CD4-positive, CD25-positive, alpha-beta regulatory T cell (primary cell): ENCODE results near the gene NAV2. TPM values are rescaled to one million over a fixed set of nuclear protein-coding genes. Genes with fewer than 3 reads are reported as not detected.

Experiments
- ATAC-seq, 2 donors: fragments of 150-1000 bp; cut with Tn5 transposase; one replicate each; pipeline ENCODE4 v1.10.0; 2021; ENCODE audit warnings: low read depth in 2 of 2, moderate number of reproducible peaks in 2 of 2, moderate library complexity in 1 of 2
- DNase-seq, 3 donors: peaks; one replicate each; pipeline versions ENCODE4 v3.0.0 to v3.0.0-alpha.2; 2012 to 2022; ENCODE audit warnings: mixed read lengths in 1 of 3
- H3K27ac ChIP-seq: one replicate; pipeline ENCODE4 v1.7.0; 2013; ENCODE audit warnings: mild to moderate bottlenecking, low read length; ENCODE audit not compliant: insufficient read depth, poor library complexity, severe bottlenecking
- H3K27me3 ChIP-seq: one replicate; pipeline ENCODE4 v1.7.0; 2013; ENCODE audit warnings: low read length; ENCODE audit not compliant: control insufficient read depth, insufficient read depth
- H3K36me3 ChIP-seq: one replicate; pipeline ENCODE4 v1.7.0; 2013; ENCODE audit warnings: mild to moderate bottlenecking, low read length, moderate library complexity; ENCODE audit not compliant: control insufficient read depth, insufficient read depth
- H3K4me1 ChIP-seq: 2 replicates; pipeline ENCODE4 v1.7.0; 2013; ENCODE audit warnings: mild to moderate bottlenecking, low read length; ENCODE audit not compliant: insufficient read depth, control insufficient read depth, poor library complexity, severe bottlenecking
- H3K4me3 ChIP-seq: one replicate; pipeline ENCODE4 v1.7.0; 2013; ENCODE audit warnings: low read depth, mild to moderate bottlenecking, low read length, moderate library complexity
- H3K9me3 ChIP-seq, 2 experiments: 1 replicate in 1 of 2; 2 replicates in 1 of 2; pipeline ENCODE4 v1.7.0; 2013; ENCODE audit warnings: low read length in 2 of 2, mild to moderate bottlenecking in 1 of 2, moderate library complexity in 1 of 2; ENCODE audit not compliant: control insufficient read depth in 2 of 2
- H3K27ac Mint-ChIP-seq, 3 donors: one replicate each; pipeline ENCODE4 v1.8.0; 2020 to 2022; ENCODE audit warnings: mild to moderate bottlenecking in 3 of 3, mixed read lengths in 3 of 3, moderate library complexity in 2 of 3
- H3K27me3 Mint-ChIP-seq: one replicate; pipeline ENCODE4 v1.8.0; 2022; ENCODE audit warnings: mild to moderate bottlenecking, mixed read lengths
- H3K36me3 Mint-ChIP-seq: one replicate; pipeline ENCODE4 v1.8.0; 2020; ENCODE audit warnings: mixed read lengths
- H3K4me1 Mint-ChIP-seq, 4 donors: one replicate each; pipeline ENCODE4 v1.8.0; 2020 to 2022; ENCODE audit warnings: mixed read lengths in 4 of 4, mild to moderate bottlenecking in 1 of 4
- H3K4me3 Mint-ChIP-seq, 4 donors: one replicate each; pipeline ENCODE4 v1.8.0; 2020 to 2022; ENCODE audit warnings: mild to moderate bottlenecking in 4 of 4, mixed read lengths in 4 of 4, moderate library complexity in 3 of 4
- H3K9me3 Mint-ChIP-seq, 7 donors: one replicate each; pipeline ENCODE4 v1.8.0; 2020 to 2022; ENCODE audit warnings: mixed read lengths in 7 of 7, mild to moderate bottlenecking in 3 of 7, moderate library complexity in 2 of 7
- polyA plus RNA-seq, 4 donors: library from polyadenylated mRNA; unstranded; fragments of 300-500 nt; fragmentation: Illumina TruSeq; gene quantifications; one replicate each; pipeline ENCODE4 v1.2.3, GENCODE V29; 2021
- total RNA-seq: library from RNA; stranded (reverse); gene quantifications from one replicate; pipeline ENCODE4 v1.2.3, GENCODE V29; 2022

The NAV2 gene
- total and polyA plus RNA-seq, 5 donors from 2014 or later: 0.14 to 0.59 (median 0.36) TPM; not detected in 2

DNA sequence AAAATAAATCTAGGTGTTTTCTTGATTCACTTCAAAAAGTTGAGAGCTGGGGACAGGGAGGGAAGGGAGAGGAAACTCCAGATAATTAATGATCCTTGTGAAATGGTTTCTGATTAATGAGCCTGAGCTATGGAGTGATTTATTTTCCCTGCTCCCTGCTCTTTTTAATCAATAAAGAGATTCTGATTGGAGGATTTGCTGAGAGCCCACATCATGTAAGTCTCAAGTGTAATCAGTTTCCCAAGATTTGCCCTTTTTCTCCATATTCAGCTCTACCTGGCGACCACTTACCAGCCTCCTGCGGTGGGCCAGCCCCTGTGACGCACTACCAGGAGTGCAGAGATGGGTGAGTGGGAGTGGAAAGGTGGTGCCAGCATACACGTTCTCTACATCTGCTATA is 114.0 kb downstream of the NAV2 start:
- no peak overlapping the region for H3K27ac ChIP-seq
- H3K4me1 Mint-ChIP-seq: peaks cover 0 to 4% (median 0%) of the 10 kb centered on the region in 4 donors
- DNase-seq (no peak), ATAC-seq (no peak)
- no peaks in the 10 kb centered on the region for H3K36me3 Mint-ChIP-seq
- no peaks in the 10 kb centered on the region for H3K27me3 ChIP-seq
- H3K36me3 ChIP-seq: no peaks in the 10 kb centered on the region
- H3K4me1 ChIP-seq: no peaks in the 10 kb centered on the region
- H3K27me3 Mint-ChIP-seq: no peaks in the 10 kb centered on the region
- no peaks in the 10 kb centered on the region for H3K9me3 ChIP-seq
- no peak overlapping the region for H3K4me3 Mint-ChIP-seq
- H3K4me3 ChIP-seq: no peak overlapping the region
- no peaks in the 10 kb centered on the region for H3K9me3 Mint-ChIP-seq
- no peak overlapping the region for H3K27ac Mint-ChIP-seq

DNA sequence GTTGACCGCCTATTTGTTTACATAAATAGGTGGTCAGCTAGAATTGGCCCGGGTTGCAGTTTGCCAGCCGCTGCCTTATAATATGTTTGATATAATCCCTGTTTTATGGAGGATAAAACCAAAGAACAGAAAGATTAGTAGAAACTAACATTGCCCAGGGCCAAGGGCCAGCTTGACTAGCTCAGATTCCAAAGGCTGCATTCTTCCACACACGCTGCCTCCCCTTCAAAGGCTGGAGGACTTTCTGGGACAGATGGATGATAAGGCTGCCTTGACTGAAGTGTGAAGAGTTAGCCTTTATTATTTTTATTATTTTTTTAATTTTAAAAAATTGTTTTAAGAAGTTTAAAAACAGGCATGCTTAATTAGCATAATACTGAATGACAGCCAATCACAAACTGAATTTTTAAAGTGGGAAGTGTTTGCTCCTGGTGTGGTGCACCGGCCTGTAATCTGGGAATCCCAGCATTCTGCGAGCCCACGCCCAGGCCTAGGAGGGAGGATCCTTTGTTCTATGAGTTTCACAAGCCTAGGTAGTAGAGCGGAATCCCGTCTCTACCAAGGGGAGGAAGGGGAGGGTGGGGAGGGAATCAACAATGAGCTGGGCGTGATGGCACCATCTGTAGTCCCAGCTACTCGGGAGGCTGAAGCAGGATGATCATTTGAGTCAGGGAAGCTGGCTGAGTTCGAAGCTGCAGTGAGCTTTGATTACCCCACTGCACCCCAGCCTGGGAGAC is 114.9 kb downstream of the NAV2 start:
- Mint-ChIP-seq H3K4me1 (peaks cover 0 to 4% (median 0%) of the 10 kb centered on the region in 4 donors), H3K9me3 (no peaks in the 10 kb centered on the region), H3K36me3 (no peaks in the 10 kb centered on the region), H3K4me3 (peak overlapping the region in 2 of 4 donors; percentile 28 to 69), H3K27me3 (no peaks in the 10 kb centered on the region), H3K27ac (no peak overlapping the region)
- no peaks in the 10 kb centered on the region for H3K36me3 ChIP-seq
- DNase-seq (no peak), ATAC-seq (no peak)
- no peaks in the 10 kb centered on the region for H3K27me3 ChIP-seq
- no peak overlapping the region for H3K27ac ChIP-seq
- no peaks in the 10 kb centered on the region for H3K4me1 ChIP-seq
- H3K4me3 ChIP-seq: no peak overlapping the region
- no peaks in the 10 kb centered on the region for H3K9me3 ChIP-seq

DNA sequence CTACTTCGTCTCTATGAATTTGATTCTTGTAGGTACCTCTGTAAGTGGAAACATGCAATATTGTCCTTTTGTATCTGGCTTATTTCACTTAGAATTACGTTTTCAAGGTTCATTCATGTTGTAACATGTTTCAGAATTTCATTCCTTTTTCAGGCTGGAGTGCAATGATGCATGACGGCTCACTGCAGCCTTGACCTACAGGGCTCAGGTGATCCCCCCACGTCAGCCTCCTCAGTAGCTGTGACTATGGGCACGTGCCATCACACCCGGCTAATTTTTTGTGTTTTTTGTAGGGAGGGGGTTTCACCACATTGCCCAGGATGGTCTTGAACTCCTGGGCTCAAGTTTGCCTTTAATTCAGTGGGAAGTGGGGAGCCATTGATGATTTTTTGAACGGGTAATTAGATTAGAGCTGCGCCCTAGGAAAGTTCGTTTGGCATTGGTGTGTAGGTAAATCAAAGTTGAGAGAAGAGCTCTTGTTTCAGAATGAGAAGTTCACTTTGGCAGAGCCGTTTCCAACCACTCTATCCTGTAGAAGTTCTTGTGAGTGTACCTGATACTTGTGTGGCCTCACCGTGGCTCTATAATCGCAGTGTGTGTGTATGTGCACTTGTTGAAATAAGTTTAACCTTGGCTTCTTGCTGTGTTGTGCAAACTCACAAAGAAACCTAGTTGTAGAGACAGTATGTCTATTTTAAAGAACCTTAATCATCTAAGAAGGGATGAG is 115.9 kb downstream of the NAV2 start:
- no peak for ATAC-seq
- Mint-ChIP-seq H3K27me3 (no peaks in the 10 kb centered on the region), H3K9me3 (peaks cover 0 to 2% (median 0%) of the 10 kb centered on the region in 7 donors), H3K4me3 (no peak overlapping the region), H3K4me1 (peaks cover 0 to 4% (median 0%) of the 10 kb centered on the region in 4 donors), H3K27ac (no peak overlapping the region), H3K36me3 (no peaks in the 10 kb centered on the region)
- Histone ChIP-seq H3K4me1 (no peaks in the 10 kb centered on the region), H3K4me3 (no peak overlapping the region), H3K36me3 (no peaks in the 10 kb centered on the region), H3K9me3 (no peaks in the 10 kb centered on the region), H3K27me3 (no peaks in the 10 kb centered on the region), H3K27ac (no peak overlapping the region)
- DNase-seq: no peak

DNA sequence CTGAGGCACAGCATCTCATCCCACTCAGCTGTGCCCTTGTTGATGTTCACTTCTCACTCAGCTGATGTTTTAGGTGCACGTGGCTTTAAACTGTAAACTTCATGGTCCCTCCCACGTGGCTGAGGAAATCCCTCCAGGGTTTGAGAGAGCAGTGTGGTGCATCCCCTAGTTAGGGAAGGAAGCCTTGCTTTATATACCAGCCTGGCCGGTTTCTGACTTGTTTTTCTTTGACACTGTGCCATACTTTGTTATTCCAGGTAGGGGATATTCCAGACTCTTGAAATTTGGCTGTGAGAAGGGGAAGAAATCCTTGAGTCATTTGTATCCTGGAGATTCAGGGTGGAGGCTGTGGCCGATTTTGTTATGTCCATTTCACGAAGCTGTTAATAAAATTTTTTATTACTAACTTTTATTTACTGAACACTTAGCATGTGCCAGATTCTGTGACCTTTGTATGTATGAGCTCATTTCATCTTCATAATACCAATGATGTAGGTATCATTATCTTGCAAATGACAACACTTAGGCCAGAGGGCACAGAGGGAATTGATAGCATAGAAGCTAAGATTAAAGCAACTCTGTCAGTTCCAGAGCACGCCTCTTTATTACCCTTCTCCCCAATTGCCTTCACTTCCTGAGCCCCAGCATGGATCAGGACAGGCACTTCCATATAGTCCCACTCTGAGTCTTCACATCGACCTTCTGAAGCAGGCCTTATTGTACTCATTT is 116.6 kb downstream of the NAV2 start:
- H3K27me3 ChIP-seq: no peaks in the 10 kb centered on the region
- no peaks in the 10 kb centered on the region for H3K36me3 ChIP-seq
- no peaks in the 10 kb centered on the region for H3K36me3 Mint-ChIP-seq
- peaks cover 0 to 4% (median 0%) of the 10 kb centered on the region in 4 donors for H3K4me1 Mint-ChIP-seq
- ATAC-seq: no peak
- H3K9me3 Mint-ChIP-seq: peaks cover 0 to 2% (median 0%) of the 10 kb centered on the region in 7 donors
- H3K4me3 ChIP-seq: no peak overlapping the region
- no peak overlapping the region for H3K4me3 Mint-ChIP-seq
- no peak for DNase-seq
- no peaks in the 10 kb centered on the region for H3K9me3 ChIP-seq
- no peak overlapping the region for H3K27ac Mint-ChIP-seq
- H3K27me3 Mint-ChIP-seq: no peaks in the 10 kb centered on the region
- no peak overlapping the region for H3K27ac ChIP-seq
- H3K4me1 ChIP-seq: no peaks in the 10 kb centered on the region

GRCh38 chr11:19832086-19832750 is 119.6 kb downstream of the NAV2 start:
- Mint-ChIP-seq H3K4me3 (no peak overlapping the region), H3K27me3 (no peaks in the 10 kb centered on the region), H3K9me3 (peaks cover 0 to 2% (median 0%) of the 10 kb centered on the region in 7 donors), H3K27ac (no peak overlapping the region), H3K4me1 (peaks cover 0 to 4% (median 0%) of the 10 kb centered on the region in 4 donors), H3K36me3 (no peaks in the 10 kb centered on the region)
- Histone ChIP-seq H3K4me3 (no peak overlapping the region), H3K9me3 (no peaks in the 10 kb centered on the region), H3K27ac (no peak overlapping the region), H3K36me3 (no peaks in the 10 kb centered on the region), H3K27me3 (no peaks in the 10 kb centered on the region), H3K4me1 (no peaks in the 10 kb centered on the region)
- no peak for DNase-seq
- ATAC-seq: no peak

DNA sequence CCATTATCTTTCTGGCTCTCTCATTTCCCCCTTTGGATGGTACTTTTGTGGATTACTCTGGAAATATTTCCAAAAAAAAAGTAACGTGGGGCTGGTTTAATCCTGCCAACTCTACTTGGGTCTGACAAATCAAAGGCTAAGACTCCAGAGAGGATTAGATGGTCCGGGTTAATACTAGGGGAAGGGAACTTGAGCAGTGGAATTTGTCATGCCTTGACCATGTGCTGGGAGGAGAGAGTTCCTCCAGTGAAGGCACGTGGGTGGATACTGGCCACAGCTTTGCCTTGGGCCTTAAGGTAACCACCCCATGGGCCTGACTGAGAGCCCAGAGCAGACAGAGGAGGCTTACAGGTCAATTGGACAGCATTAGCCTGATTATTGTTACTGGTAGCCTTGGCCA is 120.3 kb downstream of the NAV2 start:
- Mint-ChIP-seq H3K4me3 (no peak overlapping the region), H3K27me3 (no peaks in the 10 kb centered on the region), H3K27ac (no peak overlapping the region), H3K36me3 (no peaks in the 10 kb centered on the region), H3K9me3 (peaks cover 0 to 3% (median 0%) of the 10 kb centered on the region in 7 donors), H3K4me1 (peaks cover 0 to 4% (median 0%) of the 10 kb centered on the region in 4 donors)
- Histone ChIP-seq H3K9me3 (no peaks in the 10 kb centered on the region), H3K4me3 (no peak overlapping the region), H3K4me1 (no peaks in the 10 kb centered on the region), H3K27me3 (no peaks in the 10 kb centered on the region), H3K27ac (no peak overlapping the region), H3K36me3 (no peaks in the 10 kb centered on the region)
- DNase-seq (no peak), ATAC-seq (no peak)

GRCh38 chr11:19834771-19835170 is 122.1 kb downstream of the NAV2 start:
- H3K4me1 Mint-ChIP-seq: no peaks in the 10 kb centered on the region
- H3K27me3 ChIP-seq: no peaks in the 10 kb centered on the region
- H3K27ac ChIP-seq: no peak overlapping the region
- H3K9me3 Mint-ChIP-seq: peaks cover 0 to 3% (median 0%) of the 10 kb centered on the region in 7 donors
- H3K9me3 ChIP-seq: no peaks in the 10 kb centered on the region
- H3K4me1 ChIP-seq: no peaks in the 10 kb centered on the region
- no peak for ATAC-seq
- H3K36me3 Mint-ChIP-seq: no peaks in the 10 kb centered on the region
- no peak overlapping the region for H3K27ac Mint-ChIP-seq
- no peak overlapping the region for H3K4me3 ChIP-seq
- H3K4me3 Mint-ChIP-seq: no peak overlapping the region
- no peaks in the 10 kb centered on the region for H3K27me3 Mint-ChIP-seq
- H3K36me3 ChIP-seq: no peaks in the 10 kb centered on the region
- DNase-seq: no peak
